Neural cell (in vitro differentiated cells): Measurements from ENCODE around the gene PHF21B. TPM values are rescaled to one million over a fixed set of nuclear protein-coding genes. Genes with fewer than 3 reads are reported as not detected.

Source experiments
- H2AFZ ChIP-seq: fragments of 200-600, 300-800 bp; sonication (generic), shearing (Covaris generic); 2 replicates; pipeline ENCODE4 v1.6.0; 2014; ENCODE audit warnings: low read depth, mild to moderate bottlenecking, antibody characterized with exemption, low read length, moderate library complexity
- H3F3A ChIP-seq: fragments of 200-600 bp; shearing (Covaris generic); 2 replicates; pipeline ENCODE4 v1.6.1; 2016; ENCODE audit warnings: mild to moderate bottlenecking, moderate library complexity, mixed read lengths, antibody characterized with exemption, low read length; ENCODE audit not compliant: insufficient read depth, poor library complexity, severe bottlenecking
- H3K27ac ChIP-seq: fragments of 200-600, 300-800 bp; sonication (generic), shearing (Covaris generic); 2 replicates; pipeline ENCODE4 v1.5.1; 2014; ENCODE audit warnings: mild to moderate bottlenecking, low read length, moderate library complexity
- H3K27me3 ChIP-seq: fragments of 300-800, 200-600 bp; sonication (generic), shearing (Covaris generic); 2 replicates; pipeline ENCODE4 v1.6.0; 2014; ENCODE audit warnings: mild to moderate bottlenecking, low read depth, low read length, moderate library complexity; ENCODE audit not compliant: insufficient read depth
- H3K36me3 ChIP-seq: fragments of 300-800, 200-600 bp; sonication (generic), shearing (Covaris generic); 2 replicates; pipeline ENCODE4 v1.5.1; 2014; ENCODE audit warnings: mild to moderate bottlenecking, antibody characterized with exemption, low read length, moderate library complexity; ENCODE audit not compliant: insufficient read depth
- H3K4me2 ChIP-seq: fragments of 300-800, 200-600 bp; sonication (generic), shearing (Covaris generic); 2 replicates; pipeline ENCODE4 v1.6.0; 2014; ENCODE audit warnings: mild to moderate bottlenecking, low read length
- H3K4me3 ChIP-seq: fragments of 300-800, 200-600 bp; sonication (generic), shearing (Covaris generic); 2 replicates; pipeline ENCODE4 v1.5.1; 2014; ENCODE audit warnings: mild to moderate bottlenecking, low read length, moderate library complexity
- H3K79me2 ChIP-seq: fragments of 200-600 bp; shearing (Covaris generic); replicated peaks from 2 replicates; pipeline ENCODE4 v1.6.0; 2014; ENCODE audit warnings: mild to moderate bottlenecking, low read length, moderate library complexity; ENCODE audit not compliant: insufficient read depth
- H3K9ac ChIP-seq: fragments of 300-800, 200-600 bp; sonication (generic), shearing (Covaris generic); 2 replicates; pipeline ENCODE4 v1.6.1; 2016; ENCODE audit warnings: mild to moderate bottlenecking, low read length, mixed read lengths
- H3K9me2 ChIP-seq: fragments of 200-600 bp; shearing (Covaris generic); 2 replicates; pipeline ENCODE4 v1.6.1; 2016; ENCODE audit warnings: mild to moderate bottlenecking, low read length, mixed read lengths; ENCODE audit not compliant: insufficient read depth
- H3K9me3 ChIP-seq: fragments of 200-600, 300-800 bp; sonication (generic), shearing (Covaris generic); 2 replicates; pipeline ENCODE4 v1.6.1; 2016; ENCODE audit warnings: mild to moderate bottlenecking, mixed run types, low read length, moderate library complexity, mixed read lengths
- H4K20me1 ChIP-seq: fragments of 200-600 bp; shearing (Covaris generic); 2 replicates; pipeline ENCODE4 v1.6.1; 2016; ENCODE audit warnings: mild to moderate bottlenecking, mixed run types; ENCODE audit not compliant: insufficient read depth
- EP300 ChIP-seq: fragments of 450-650 bp; conservative IDR thresholded peaks from 2 replicates; pipeline ENCODE4 v1.6.1; 2014; ENCODE audit warnings: antibody characterized with exemption, mild to moderate bottlenecking, moderate library complexity; ENCODE audit not compliant: poor library complexity, severe bottlenecking
- EZH2 ChIP-seq: fragments of 200-600, 300-800 bp; shearing (Covaris generic), sonication (generic); IDR thresholded peaks from 2 replicates; pipeline ENCODE4 v1.6.1; 2014; ENCODE audit warnings: antibody characterized with exemption, low read length, borderline replicate concordance, mild to moderate bottlenecking; ENCODE audit not compliant: insufficient read depth, poor library complexity, severe bottlenecking
- MXI1 ChIP-seq: fragments of 450-650 bp; conservative IDR thresholded peaks from 2 replicates; pipeline ENCODE4 v1.6.1; 2014; ENCODE audit warnings: antibody characterized with exemption, mild to moderate bottlenecking; ENCODE audit not compliant: poor library complexity, severe bottlenecking
- POLR2AphosphoS5 ChIP-seq: IDR thresholded peaks from 2 replicates; pipeline ENCODE4 v1.6.1; 2012
- RAD21 ChIP-seq: fragments of 450-650 bp; conservative IDR thresholded peaks from 2 replicates; pipeline ENCODE4 v1.6.1; 2014; ENCODE audit warnings: antibody characterized with exemption, mild to moderate bottlenecking, moderate library complexity
- SMC3 ChIP-seq: fragments of 450-650 bp; conservative IDR thresholded peaks from 2 replicates; pipeline ENCODE4 v1.6.1; 2014; ENCODE audit warnings: antibody characterized with exemption, mild to moderate bottlenecking, moderate library complexity; ENCODE audit not compliant: poor library complexity
- TAF1 ChIP-seq: IDR thresholded peaks from 2 replicates; pipeline ENCODE4 v1.6.1; 2012; ENCODE audit warnings: low read depth
- polyA plus RNA-seq: library from polyadenylated mRNA; depleted of rRNA; stranded (reverse); fragments of >200 nt; gene quantifications from 2 replicates; pipeline ENCODE4 v1.2.3, GENCODE V29; 2014
- TF ChIP-seq, protein P1 (sequence below): IDR thresholded peaks from 2 replicates; pipeline ENCODE4 v1.6.1; 2012; ENCODE audit warnings: borderline replicate concordance
- TF ChIP-seq, protein P2 (sequence below): fragments of 450-650 bp; IDR thresholded peaks from 2 replicates; pipeline ENCODE4 v1.5.1; 2014; ENCODE audit warnings: antibody characterized with exemption, mild to moderate bottlenecking, moderate library complexity; ENCODE audit not compliant: poor library complexity, severe bottlenecking

PHF21B gene
- polyA plus RNA-seq, 1 donor from 2014 or later: 49.5 TPM

DNA sequence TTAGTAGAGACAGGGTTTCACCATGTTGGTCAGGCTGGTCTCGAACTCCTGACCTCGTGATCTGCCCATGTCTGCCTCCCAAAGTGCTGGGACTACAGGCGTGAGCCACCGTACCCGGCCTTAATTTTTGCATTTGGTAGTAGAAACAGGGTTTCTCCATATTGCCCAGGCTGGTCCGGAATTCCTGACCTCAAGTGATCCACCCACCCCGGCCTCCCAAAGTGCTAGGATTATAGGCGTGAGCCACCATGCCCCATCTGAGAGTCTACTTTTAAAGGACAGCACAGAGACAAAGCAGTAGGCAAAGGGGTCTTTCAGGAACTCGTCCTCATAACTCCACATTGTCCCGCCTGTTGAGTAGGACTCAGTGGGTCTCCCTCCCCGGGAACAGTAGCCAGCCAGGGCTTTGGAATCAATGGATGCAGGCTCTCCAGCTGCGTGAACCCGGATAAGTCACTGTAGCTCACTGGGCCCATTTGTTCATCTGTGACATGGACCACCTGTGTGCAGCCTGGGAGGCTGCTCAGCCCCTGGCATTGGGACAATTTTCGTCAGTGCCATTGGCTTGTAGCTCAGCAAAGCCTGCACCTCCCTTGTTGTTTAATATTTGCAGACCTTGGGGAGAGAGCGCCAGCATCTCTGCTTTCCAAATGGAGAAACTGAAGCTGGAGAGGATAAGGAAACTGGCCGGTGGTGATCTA lies 171.3 kb downstream of the PHF21B start:
- TF ChIP-seq EP300 (no peak), POLR2AphosphoS5 (no peak)
- no peaks in the 10 kb centered on the region for H4K20me1 ChIP-seq

DNA sequence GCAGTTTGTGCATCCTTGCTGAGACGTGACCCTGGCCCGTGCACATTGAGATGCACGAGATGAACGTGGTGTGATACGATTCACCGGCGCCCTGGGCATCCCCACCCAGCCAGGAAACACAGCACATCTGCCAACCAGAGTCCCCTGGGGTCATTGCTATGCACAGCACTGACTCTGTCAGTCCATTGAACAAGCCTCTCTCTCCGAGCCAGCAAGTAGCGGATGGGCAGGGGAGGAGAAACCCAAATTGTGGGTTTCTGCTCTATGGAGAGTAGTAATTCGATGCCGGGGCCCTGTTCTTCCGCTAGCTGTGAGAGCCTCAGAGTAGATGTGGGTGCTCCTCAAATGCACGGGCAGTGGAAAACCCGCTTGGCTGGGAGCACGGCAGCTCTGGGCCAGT lies 172.3 kb downstream of the PHF21B start:
- TF ChIP-seq RAD21 (no peak), POLR2AphosphoS5 (no peak), MXI1 (no peak), SMC3 (no peak), EP300 (no peak), EZH2 (no peak), TAF1 (no peak)
- TF ChIP-seq, protein P1, sequence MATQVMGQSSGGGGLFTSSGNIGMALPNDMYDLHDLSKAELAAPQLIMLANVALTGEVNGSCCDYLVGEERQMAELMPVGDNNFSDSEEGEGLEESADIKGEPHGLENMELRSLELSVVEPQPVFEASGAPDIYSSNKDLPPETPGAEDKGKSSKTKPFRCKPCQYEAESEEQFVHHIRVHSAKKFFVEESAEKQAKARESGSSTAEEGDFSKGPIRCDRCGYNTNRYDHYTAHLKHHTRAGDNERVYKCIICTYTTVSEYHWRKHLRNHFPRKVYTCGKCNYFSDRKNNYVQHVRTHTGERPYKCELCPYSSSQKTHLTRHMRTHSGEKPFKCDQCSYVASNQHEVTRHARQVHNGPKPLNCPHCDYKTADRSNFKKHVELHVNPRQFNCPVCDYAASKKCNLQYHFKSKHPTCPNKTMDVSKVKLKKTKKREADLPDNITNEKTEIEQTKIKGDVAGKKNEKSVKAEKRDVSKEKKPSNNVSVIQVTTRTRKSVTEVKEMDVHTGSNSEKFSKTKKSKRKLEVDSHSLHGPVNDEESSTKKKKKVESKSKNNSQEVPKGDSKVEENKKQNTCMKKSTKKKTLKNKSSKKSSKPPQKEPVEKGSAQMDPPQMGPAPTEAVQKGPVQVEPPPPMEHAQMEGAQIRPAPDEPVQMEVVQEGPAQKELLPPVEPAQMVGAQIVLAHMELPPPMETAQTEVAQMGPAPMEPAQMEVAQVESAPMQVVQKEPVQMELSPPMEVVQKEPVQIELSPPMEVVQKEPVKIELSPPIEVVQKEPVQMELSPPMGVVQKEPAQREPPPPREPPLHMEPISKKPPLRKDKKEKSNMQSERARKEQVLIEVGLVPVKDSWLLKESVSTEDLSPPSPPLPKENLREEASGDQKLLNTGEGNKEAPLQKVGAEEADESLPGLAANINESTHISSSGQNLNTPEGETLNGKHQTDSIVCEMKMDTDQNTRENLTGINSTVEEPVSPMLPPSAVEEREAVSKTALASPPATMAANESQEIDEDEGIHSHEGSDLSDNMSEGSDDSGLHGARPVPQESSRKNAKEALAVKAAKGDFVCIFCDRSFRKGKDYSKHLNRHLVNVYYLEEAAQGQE: no peak
- TF ChIP-seq, protein P2, sequence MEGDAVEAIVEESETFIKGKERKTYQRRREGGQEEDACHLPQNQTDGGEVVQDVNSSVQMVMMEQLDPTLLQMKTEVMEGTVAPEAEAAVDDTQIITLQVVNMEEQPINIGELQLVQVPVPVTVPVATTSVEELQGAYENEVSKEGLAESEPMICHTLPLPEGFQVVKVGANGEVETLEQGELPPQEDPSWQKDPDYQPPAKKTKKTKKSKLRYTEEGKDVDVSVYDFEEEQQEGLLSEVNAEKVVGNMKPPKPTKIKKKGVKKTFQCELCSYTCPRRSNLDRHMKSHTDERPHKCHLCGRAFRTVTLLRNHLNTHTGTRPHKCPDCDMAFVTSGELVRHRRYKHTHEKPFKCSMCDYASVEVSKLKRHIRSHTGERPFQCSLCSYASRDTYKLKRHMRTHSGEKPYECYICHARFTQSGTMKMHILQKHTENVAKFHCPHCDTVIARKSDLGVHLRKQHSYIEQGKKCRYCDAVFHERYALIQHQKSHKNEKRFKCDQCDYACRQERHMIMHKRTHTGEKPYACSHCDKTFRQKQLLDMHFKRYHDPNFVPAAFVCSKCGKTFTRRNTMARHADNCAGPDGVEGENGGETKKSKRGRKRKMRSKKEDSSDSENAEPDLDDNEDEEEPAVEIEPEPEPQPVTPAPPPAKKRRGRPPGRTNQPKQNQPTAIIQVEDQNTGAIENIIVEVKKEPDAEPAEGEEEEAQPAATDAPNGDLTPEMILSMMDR: no peak
- Histone ChIP-seq H3K9me3 (no peaks in the 10 kb centered on the region), H3K9ac (no peak overlapping the region), H3K79me2 (no peaks in the 10 kb centered on the region), H3K36me3 (no peaks in the 10 kb centered on the region), H4K20me1 (no peaks in the 10 kb centered on the region), H3K9me2 (no peaks in the 10 kb centered on the region), H3K27me3 (no peaks in the 10 kb centered on the region), H3K4me3 (no peak overlapping the region), H2AFZ (no peak overlapping the region), H3K4me2 (no peak overlapping the region), H3F3A (no peaks in the 10 kb centered on the region), H3K27ac (no peak overlapping the region)

More for the DNA sequence above, 171.3 kb downstream of the PHF21B start:
- no peaks in the 10 kb centered on the region for H3K27me3 ChIP-seq
- H3K9ac ChIP-seq: no peak overlapping the region
- H3K79me2 ChIP-seq: no peaks in the 10 kb centered on the region
- no peak overlapping the region for H2AFZ ChIP-seq
- H3F3A ChIP-seq: no peaks in the 10 kb centered on the region
- H3K9me2 ChIP-seq: no peaks in the 10 kb centered on the region
- H3K9me3 ChIP-seq: no peaks in the 10 kb centered on the region
- H3K36me3 ChIP-seq: no peaks in the 10 kb centered on the region
- H3K27ac ChIP-seq: no peak overlapping the region
- H3K4me2 ChIP-seq: no peak overlapping the region
- no peak overlapping the region for H3K4me3 ChIP-seq
